ENCODE measurements around the gene RAB27A.
"Not testable (repeated sequence)": the region's sequence is repeated elsewhere in the genome, so short reads cannot be mapped to it uniquely, and the experiment has no call there.

RAB27A gene

DNA sequence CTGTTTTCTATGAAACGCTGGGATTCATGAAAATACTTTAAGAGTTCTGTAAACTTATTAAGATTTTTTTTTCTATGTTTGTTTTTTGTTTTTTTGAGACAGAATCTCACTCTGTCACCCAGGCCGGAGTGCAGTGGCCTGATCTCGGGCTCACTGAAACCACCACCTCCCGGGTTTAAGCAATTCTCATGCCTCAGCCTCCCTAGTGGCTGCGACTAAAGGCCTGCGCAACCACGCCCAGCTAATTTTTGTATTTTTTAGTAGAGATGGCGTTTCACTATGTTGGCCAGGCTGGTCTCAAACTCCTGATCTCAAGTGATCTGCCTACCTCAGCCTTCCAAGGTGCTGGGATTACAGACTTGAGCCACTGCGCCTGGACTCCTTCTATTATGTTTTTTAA lies 39.7 kb downstream of the RAB27A start:
- not testable (repeated sequence) for DNase-seq

DNA sequence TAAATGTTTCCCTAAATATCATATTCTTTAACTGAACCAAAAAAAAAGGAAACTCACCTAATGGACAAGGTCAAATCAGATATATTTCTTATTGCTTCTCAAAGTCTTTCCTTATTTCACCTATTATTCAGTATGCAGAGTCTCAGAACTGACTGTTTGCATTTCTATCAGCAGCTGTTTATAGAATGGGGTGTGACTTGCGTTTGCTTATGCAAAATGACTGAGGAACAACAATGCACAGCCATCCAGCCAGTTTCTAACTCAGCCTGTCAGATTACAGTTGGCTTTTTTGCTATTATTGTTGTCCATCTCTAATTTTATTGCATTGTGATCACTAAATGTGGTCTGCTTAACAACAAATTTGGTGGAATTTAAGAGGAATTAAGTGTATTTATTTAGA lies 40.7 kb downstream of the RAB27A start:
- no peak for DNase-seq

DNA sequence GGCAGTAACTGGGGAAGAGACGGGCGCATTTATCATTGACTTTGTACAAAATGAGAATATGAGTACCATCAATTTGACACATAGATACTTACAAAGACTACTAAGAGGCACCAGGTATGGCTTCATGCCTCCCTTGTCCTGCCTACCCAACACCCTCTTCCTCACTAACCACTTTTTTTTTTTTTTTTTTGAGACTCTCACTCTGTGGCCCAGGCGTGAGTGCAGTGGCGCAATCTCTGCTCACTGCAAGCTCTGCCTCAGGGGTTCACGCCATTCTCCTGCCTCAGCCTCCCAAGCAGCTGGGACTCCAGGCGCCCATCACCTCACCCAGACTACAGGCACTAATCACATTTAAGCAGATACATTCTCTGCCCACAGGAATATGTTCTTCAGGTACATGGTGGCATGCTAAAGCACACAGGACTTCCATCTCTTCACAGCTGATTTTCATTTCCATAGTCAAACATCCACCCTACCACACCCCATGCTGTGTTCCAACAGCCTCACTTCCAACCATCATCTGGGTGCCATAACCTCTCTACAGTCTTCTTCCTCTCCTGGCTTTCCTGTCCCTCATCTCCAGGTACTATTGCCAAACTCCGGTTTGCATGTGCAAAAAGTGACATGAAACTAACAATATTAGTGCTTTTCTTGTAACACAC lies 41.7 kb downstream of the RAB27A start:
- peak; percentile 30 for DNase-seq

DNA sequence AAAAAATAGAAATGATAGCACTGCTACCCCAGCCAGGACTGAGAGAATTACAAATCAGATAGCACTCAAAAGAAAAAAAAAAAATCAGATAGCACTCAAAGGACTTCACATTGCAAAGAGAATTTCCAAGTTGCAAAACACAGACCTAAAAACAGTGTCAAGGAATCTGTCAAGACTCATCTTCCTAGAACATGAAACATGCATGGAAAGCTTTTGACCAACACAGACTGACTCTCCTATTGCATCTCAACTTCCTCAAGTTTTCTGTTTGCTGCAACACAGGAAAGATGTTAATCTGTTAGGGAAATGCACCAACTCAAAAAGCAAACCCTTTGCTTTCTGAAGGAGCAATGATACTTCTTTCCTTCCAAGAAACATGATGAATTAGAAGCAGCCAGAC lies 42.3 kb downstream of the RAB27A start:
- peak; percentile 39 for DNase-seq

DNA sequence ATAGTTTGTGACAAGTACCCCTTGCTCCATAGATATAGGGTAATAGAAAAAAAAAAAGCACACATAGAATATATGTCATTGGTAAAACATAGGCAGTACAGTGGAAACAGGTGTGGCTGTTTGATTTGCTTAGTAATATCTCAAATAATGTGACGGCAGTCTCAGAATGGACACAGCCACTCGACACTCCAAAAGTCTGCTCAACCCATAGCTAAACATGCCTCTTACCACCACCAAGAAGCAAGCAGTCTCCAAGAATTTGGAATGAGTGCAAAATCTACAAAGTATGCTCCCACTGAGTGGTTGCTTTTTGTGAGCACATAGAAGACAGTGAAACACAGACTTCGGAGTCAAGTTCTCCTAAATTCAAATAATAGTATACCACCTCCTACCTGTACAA lies 43.0 kb downstream of the RAB27A start:
- DNase-seq = no peak

DNA sequence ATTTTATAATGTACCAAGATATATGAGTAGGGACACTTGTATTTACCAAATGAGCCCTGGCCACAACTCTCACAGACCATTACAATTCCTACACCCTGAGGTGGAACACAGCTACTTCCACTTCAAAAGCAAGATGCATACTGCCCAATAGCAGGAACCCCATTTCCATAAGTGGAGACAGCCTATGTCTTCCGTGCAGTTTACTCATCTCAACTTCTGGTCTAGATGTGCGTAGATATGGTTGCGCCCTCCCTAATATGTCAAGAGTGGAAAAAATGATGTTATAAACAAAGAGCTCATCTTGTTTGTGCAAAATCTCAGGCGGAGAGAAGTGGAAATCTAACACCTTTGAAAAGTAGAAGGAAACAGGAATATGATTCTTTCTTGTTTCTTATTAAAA lies 44.6 kb downstream of the RAB27A start:
- no peak for DNase-seq

DNA sequence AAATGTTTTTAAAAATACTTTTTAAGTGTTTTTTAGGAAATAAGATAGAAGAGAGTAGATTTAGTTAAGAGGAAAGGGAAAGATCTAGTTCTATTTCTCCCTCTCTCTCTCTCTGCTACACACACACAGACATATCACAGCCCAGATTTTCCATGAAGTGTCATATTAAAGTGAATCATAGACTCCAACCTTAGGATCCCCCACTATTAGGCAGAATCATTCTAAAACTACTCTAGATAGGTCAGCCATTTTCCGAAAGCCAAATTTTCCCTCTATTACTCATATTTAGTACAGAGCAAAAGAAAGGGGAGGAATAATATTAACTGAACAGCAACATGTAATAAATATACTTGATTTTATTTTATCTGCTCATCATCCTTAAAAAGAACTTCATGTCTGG lies 47.7 kb downstream of the RAB27A start:
- DNase-seq = no peak

DNA sequence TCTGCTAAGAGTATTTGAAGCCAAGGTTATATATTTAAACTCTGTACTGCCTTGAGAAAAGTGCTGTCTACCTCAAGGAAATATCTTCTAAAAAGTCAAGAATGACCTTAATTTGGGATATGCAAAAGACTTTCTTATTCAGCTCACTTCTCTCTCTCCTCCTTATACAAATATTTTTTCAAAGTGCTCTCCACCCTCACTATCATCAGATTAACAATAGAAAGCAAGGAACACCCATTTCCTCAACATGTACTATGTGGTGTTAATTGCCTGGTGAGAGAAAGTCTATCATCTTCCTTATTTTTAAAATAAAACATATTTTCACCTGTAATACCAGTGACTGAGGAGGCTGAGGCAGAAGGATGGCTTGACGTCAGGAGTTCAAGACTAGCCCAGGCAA lies 48.4 kb downstream of the RAB27A start:
- peak; percentile 36 for DNase-seq

DNA sequence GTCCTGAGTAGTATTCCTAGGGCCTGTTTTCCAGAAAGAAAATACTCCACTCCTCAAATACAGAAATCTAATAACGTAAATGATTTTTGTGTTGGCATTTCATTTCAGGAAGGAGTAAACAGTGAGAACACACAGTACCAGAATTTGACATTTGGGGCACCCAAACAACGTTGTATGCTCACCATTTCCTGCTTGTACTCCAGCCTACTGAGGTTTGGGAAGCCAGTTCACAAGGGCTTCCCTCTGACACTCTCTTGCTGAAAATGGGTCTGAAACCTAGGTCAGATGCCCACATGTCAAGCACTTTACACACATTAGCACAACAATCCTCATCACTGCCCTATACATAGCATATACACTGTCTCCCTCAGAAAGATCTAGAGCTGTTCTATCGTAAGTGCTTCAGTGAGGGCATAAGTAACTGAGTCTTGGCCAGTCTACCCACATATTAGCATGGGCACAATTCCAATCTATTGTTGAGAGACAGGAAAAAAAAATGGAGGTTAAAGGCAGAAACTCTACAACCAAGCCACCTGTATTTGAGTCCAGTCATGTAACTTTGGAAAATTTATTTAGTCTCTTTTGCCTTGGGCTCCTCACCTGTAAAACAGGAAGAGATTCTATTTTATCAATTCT lies 49.4 kb downstream of the RAB27A start:
- no peak for DNase-seq

DNA sequence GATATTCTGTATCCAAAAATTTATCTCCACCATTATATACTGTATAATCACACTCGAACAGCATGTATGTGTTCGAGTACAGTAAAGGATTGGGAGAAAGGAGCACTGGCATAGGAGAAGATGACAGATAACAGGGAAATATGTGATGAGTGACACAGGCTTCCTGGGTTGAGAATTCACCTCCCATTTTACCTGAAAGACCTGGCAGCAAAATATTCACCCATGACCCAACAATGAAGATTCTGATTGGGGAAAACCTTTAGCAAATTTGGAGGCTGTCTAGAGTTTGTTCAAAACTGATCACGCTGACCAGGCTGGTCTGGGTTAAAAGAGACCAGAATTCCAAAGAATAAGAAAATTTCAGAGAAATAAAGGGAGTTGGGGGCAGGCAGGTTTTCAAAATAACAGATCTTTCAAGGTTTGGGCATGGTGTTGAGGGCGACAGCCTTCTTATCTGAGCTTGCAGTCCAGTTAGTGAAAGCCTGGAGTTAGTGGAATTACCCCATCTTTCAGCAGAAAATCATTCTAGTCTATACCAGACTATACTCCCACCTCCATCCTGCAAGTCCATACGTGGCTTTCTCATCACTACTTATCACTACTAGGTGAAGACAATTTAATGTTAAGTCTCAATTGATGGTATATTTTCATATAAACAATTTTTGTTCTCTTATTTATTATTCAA lies 50.0 kb downstream of the RAB27A start:
- DNase-seq = peak; percentile 44

DNA sequence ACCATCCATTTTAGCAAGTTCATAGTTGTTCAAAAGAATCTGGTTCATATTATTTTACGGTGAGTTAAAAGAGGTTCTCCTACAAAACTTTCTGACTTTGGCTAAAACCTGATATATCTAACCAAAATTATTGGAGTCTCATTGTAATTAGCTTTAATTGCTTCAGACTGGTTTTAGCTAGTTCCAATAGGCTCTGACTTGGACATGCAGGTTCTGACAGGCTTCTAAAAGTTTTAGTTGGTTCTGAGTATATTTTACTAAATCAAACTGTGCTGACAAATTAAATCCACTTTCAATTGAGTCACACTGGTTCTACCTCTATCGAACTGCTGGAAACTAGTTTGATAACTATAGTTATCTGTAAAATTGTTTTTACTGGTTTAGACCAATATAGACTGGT lies 50.7 kb downstream of the RAB27A start:
- DNase-seq = no peak

DNA sequence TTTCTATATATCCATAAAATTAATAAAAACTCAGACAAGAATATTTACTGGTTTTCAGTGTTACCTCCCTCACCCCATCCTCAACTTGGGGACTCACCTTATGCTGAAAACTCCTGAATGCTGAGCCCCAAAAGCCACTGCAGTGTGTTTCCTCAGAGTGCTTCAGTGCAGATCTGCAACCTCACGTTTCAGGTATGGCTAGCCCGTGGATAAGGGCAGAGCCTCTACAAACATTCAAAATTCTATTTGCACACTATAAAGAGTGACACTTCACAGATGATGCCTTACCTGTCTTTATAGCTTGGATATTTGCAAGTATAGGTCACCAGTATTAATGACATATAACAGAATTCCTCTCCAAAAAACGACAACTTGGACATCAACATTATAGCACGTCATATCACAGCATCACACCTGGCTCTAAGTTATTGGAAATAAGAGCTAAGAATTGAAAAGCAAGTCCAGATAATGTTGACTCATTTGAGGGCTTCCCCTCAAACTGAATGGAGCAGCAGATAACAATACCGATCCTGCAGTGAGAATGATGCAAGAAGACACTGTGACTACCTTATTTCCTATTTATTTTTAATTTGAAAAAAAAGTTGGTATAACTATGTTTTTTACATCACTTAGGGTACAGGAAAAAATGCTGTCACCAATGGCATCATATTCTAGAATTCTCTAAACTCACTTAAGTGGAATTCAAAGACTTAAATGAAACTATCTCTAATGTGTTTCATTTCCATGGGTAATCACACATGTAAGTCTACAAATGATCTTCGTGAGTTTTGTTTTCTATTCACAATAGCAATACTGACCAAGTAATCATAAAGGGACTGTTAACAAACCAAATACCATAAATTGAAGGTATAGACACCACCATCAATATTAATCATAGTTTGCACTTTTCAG lies 52.1 kb downstream of the RAB27A start:
- peak; percentile 76 for DNase-seq

DNA sequence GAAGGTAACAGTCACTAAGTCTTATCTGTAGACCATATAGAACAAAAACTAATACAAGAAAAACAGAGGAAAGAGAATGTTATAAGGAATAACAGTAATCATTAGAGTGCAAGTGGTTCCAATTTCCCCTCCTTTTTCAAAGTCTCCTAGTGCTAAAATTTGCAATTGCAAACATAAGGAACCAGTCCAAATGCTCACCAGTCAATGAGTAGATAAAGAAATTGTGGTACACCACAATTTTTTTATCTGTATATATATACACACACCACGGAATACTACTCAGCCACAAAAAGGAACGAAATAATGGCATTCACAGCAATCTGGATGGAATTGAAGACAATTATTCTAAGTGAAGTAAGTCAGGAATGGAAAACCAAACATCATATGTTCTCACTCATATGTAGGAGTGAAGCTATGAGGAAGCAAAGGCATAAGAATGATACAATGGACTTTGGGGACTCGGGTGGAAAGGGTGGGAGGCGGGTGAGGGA lies 54.0 kb downstream of the RAB27A start:
- peak; percentile 61 for DNase-seq

DNA sequence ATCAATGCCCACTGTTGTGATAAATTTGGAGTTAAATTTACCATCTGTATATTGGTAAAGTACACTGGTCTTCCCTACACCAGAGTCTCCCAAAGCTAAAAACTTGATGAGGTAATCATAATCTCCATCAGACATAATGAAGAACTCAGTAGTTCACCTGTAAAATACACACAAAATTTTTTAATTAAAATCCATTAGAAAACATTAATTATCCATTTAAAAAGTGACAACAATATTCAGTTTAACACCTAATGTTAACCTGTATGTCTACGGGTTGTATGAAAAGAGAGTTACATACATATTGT lies 54.9 kb downstream of the RAB27A start:
- DNase-seq = no peak

DNA sequence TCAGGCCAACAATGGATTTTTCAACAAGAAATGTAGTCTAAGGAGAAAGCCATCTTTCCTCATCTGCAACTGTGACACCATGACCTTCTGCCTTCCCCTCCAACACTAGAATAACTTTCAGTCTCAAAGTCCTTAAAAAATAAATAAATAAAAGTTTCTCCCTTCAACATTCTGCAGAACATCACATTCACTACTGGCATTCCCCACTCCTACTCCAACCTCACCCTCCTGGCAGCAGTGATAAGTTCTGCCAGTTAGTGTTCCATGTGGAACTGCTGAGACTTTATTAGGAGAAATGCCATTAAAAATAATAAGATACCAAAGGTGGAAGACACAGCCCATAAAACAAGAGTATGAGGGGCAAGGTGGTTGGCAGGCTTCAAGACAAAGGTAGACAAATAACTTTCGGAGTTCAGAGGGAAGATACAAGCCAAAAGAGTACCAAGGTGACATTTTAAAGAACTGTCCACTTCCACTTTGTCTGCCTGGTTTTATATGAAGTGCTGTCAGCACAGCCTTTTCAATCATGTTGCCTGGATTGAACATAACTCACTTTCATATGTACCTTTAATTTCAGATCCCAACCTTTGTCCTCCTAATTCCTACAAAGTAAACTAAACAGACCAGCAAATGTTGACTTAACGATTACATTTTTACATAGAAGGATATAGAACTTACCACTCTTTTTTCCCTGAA lies 55.4 kb downstream of the RAB27A start:
- DNase-seq = no peak

DNA sequence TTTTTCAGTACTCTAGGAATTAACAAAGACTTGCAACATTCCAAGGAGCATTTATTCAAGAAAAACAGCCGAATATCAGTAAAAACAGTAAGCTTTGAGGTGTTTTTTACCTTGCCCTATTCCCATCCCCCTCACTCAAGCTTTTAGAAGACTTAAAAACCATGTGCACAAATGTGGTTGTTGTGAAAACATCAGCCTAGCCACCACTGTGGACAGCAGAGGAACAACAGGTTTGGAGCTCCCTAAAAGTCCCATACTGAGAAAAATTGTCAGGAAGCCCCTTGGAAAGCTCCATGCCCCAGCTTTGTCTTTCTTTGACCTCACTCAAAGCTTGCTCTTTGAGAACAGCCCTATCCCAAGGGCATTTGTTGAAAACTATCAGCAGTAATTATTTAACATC lies 58.2 kb downstream of the RAB27A start:
- no peak for DNase-seq

DNA sequence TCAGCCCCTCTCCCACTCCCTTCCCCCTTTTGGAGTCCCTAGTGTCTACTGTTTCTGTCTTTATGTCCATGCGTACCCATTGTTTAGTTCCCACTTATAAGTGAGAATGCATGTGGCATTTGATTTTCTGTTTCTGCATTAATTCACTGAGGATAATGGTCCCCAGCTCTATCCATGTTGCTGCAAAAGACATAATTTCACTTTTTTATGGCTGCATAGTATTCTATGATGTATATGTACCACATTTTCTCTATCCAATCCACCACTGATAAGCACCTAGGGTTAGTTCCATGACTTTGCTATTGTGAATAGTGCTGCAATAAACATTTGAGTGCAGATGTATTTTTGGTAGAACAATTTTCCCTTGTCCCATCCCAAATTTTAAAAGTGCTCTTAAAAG lies 58.7 kb downstream of the RAB27A start:
- no peak for DNase-seq

DNA sequence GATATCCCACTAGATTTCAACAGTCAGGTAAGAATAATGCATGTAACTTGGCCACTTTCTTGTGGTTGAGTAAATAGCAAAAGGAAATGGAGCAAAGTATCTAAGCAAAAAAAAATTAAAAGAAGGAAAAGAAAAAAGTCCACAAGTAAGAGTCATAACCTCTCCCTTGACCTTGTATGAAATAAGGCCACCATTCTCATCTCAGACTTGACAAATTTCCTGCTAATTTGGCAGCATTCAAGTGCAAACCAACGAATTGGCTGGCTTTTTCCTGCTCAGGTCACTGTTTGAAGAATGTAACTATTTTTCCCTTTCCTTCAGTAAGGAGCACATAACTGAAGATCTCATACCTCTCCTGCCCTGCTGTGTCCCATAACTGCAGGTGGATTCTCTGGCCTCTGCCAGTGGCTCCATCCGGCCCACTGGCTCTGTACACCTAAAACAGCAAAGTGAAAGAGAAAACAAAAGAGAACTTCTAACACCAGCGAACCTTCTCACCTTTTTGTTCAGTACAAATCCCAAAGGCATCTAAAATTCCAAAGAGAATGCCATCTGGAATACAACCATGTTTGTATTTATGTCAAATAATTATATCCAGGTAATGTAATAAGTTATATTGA lies 59.5 kb downstream of the RAB27A start:
- no peak for DNase-seq

DNA sequence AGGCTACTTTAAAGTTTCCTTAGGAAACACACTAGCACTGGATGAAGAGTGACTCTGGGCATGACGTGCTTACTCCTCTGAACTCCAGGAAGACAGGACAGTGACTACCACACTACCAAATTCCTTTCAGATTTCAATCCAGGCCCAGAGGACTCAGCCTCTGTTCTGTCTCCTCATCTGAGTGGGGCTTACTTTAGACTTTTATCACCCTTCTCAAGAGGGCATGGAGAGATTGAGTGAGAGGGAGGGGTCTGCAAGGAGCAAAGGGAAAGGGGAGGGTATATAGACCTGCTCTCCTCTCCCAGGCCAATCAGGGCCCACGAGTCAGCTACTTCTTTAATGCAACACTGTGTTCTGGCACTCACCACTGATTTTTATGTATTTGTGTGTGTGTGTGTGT lies 63.5 kb downstream of the RAB27A start:
- no peak for DNase-seq

DNA sequence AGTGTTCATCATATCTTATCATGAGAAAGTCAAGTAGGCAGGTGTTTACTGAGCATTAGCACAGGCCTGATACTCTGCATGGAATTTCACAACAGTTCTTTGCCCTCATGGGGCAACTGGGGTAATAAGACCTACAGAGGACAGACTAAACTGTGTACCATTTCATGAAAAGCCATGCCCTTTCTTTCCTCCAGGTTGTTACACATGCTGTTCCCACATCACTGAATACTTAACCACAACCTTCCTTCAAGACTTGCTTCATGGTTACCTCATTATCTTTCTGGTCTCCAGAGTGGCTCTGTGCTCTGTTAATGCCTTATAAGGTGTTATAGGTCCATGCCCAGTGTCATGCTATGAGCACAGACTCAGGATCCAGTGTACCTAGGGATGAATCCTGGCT lies 64.7 kb downstream of the RAB27A start:
- peak; percentile 69 for DNase-seq

DNA sequence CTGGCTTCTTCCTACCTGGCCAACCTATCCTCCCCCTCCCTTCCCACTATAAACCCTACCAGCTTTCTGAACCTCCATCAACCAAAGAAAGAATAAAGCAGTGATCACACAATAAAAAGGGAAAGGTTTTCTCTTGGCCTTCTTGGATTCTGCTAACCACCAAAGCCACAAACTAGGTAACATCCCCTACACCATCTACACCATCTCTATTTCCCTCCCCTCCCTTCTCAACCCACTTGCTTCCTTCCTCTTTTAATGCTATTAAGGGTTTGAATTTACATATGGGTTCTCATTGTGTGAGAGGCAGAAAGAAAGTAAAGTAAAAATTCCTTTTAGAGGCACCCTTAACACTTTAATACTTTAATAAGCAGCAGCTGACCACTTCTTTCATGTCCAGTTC lies 67.0 kb downstream of the RAB27A start:
- DNase-seq = peak; percentile 62

Data from hematopoietic multipotent progenitor cell treated with erythropoietin and hydrocortisone succinate and interleukin-3 and kit ligand, for 6 days (in vitro differentiated cells).